HG03103 (cell line): Measurements from ENCODE around the gene PER1.
"Not testable (repeated sequence)": the region's sequence is repeated elsewhere in the genome, so short reads cannot be mapped to it uniquely, and the experiment has no call there.

Experiments used
- ATAC-seq: cut with Tn5 transposase; IDR thresholded peaks from one replicate; pipeline ENCODE4 v1.9.1; 2021; ENCODE audit warnings: low read depth; ENCODE audit not compliant: unreplicated experiment

PER1 gene

DNA sequence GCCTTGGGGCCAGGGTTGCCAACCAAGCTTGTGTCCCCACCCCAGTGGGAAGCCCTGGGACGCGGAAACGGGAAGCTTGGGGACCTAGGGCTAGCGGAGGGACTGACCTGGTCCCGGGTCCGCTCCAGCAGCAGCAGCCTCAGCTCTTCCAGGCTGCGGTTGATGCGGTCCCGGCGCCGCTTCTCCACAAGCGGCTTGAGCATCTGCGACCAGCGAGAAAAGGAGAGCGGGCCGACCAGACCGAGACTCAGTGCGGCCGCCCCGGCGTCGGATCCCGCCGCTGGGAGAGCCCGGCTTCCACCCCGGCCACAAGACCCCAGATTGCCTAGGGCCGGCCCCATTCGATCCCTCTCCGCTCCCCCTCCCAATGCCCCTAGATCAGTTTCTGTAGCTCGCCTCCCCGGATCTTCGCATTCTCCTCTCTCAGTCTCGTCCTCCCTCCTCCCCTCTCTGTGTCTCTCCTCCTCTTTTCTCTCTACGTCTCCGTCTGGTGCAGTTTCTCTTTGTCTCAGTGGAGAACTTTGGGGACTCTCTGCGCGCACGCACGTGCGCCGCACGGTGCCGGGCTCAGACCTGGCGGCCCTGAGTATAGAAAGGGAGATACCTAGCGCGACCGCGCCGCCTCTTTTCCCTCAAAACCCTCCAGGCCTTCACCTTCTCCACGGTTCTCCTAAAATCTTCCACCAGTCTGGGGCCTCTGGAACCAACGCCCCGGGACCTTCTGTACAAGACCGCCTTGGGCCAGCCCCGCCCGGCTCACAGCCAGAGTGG, 29.1 kb downstream of the PER1 start:
- no peak for ATAC-seq

DNA sequence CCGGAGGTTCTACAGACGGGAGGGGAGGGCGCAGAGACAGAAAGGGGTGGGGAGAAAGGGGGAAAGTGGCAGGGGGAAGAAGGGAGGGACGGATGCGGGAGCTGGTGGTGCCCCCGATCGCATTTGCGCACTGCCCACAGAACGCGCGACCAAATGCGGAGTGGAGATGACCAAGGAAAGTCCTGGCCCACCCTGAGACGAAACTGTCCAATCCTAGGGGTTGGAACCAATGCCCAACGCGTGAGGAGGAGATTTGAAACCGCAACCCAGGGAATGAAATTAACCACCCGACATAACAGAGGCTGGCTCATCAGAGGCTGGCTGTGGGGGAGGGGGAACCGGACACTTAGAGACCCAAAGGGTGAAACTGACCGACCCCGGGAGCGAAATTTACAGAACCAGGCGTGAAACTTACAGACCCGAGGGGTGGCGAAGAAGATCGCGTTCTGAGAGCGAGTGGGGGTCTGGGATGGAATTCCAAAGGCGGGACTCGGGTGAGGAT, 29.7 kb downstream of the PER1 start:
- no peak for ATAC-seq

DNA sequence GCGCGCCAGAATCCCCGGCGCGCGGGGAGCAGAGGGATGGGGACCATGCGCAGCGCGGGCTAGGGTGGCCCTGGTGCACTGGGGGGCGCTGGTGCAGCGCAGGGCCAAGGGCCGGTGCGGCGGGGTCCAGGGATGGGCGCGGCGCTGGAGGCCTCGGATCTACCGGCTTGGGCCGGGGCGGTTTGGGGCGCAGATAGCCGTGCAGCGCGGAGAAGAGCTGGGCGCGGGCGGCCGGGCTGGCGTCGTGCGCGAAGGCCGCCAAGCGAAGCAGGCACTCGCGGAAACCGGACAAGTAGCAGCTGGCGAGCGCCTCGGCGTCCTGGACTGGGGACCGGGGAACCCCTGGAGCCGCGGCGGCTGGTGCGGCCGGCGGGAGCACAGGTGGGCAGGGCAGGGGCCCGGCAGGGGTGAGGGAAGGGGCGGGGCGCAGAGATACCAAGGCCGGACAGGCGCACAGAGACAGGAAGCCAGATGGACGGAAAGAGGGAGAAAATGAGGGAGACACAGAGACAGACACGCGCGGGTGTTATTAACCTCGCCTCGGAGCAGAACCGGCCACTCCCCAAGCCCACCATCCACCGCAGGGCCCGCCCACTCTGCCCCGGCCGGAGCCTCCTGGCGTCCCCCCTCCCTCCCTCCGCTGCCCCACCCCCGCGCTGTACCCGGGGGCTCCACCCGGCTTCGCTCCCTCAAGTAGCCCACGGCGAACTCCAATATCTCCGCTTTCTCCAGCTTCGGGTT, 30.4 kb downstream of the PER1 start:
- no peak for ATAC-seq

DNA sequence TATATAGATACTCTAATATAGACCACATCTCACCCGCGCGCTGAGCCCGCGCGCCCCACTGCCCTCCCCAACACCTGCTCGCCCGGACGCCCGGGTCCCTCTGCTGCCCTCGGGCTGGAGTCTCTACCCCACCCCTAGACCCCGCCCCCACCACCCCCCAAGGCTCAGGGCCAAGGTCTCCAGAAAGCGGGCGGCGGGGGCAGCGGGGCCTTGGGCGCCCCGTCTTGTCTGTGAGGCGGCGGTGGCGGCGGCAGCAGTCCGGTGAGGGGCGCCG, 30.9 kb downstream of the PER1 start:
- no peak for ATAC-seq

DNA sequence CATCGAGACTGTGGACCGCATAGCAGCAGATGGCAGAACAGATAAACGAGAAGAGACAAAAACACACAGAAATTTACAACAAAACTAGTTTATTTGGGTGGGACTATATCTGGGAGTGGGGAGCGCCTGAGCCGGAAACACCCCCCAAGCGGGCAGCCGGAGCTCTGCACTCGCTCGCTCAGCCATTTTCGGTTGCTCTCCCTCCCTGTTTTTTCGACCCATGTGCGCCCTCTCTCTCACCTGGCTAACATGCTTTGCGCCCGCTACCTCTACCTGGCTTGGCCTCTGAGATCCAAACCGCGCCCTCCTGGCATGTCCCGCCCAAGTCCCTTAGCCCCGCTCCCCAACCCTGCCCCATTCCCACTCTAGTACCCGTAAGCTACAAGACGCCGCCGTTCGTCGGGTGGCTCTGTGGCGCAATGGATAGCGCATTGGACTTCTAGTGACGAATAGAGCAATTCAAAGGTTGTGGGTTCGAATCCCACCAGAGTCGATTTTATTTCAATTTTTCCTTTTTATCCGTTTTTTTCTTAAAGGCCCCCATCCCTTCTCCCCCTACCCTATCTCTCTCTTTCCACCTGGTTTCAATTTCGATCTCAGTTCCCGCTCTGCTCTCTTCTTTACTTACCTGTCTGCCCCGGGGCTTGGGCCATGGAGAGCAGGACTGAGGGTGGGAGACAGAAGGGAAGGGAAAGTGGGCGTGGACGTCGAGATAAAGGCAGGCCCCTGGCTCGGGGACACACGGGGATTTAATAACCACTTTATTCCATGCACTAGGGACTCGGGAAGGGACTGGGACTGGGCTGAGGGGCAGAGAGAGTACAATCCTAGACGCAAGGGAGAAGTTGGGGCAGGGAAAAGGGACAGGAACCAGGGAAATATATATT, 31.4 kb downstream of the PER1 start:
- no peak for ATAC-seq

DNA sequence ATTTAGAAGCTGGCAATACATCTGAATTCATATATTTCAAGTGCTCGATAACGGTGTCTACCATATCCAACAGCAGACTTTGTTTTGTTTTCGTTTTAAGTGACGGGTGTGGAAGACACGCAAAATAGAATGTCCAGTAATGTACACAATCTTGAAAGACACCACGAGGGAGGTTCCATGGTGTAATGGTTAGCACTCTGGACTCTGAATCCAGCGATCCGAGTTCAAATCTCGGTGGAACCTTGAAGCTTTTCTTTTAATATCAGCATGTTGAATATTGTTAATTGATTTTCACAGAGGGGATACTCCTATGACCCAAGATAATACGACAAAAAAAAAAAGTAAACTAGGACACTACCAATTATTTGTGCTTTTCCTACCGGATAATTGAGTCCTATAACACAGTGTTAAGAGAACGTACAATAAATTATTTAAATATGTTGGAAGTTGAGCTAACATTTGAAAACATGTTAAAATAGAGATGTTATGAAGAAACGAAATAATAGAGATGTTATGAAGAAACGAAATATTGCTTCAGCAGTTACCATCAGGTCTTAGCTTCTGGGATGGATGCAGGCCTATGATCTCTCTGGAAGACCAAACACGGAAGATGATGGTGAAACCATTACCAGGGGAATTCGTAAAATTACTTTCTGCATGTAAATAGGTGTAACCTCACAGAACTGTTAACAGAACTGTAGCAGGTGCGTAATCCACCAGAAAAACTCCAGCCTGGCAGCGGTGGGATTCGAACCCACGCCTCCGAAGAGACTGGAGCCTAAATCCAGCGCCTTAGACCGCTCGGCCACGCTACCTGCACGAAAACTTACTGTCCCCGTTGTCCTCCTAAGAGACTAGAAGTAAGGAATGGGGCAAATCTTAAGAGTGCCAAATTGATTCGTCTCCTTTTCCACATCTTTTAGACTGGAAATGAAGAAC, 32.4 kb downstream of the PER1 start:
- no peak for ATAC-seq

DNA sequence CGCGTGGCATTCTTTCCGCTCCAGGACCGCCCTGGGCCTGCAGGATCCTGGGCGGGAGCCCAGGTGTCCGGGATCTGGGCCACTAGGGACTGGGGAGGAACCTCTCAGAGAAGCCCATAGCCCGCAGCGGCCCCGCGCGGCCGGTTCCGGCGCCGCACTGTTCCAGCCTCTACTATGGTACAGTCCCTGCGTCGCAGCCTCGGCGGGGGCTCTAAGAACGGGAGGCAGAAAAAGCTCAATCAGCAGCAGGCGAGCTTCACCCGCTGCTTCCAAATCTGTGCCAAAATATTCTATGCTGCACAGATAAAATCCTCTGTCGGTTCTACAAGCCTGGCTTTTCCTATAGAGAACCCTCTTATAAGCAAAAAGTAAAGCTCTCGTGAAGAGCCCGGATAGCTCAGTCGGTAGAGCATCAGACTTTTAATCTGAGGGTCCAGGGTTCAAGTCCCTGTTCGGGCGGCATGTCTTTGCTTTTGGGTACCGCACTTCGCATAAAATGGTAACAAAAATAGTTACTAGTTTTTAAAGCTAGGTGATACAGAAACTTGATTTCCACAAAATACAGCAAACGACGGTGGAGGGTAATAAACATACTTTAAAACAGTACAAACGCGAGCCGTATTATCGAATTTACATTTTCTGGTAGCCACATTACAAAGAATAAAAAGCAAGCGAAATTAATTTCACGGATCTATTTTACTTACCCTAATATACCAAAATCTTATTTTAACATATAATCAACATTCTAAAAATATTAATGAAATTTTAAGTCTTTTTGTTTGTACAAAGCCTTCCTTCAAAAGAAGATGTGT, 33.2 kb downstream of the PER1 start:
- no peak for ATAC-seq

DNA sequence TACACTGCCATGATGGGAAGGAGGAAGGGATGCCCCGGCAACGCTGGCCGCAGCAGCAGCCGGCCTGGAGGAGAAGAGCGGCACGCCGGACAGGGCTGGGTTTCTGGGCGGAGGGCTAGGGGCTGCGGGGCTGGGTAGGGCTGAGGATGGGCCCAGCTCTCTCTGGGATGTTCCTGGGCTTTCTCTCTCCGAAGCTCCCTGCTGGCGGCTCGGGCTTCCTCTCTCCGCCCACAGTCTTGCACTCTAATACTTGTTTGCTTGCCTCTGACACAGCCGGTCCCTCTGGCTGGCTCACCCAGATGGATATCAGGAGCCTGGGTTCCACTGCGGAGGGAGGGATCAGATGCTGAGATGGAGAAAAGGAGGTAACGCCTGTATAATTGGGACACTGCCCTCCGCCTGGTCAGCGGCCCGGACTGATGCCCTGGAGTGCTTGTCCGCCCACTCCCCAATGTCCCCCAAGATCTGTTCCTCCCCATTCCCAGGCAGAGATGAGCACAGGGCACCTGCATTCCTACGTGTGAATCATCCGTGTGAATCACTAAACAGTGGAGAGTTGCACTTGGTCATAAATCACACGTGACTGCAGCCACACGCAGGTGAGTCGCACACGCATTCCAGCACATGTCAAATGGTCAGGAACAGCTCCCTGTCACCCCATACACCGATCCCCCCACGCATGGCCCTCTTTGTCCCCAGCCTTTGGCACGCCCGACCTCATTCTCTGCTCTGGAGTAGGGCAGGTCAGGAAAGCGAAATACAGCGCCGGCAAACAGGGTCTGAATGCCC, 34.0 kb downstream of the PER1 start, which contains the start of gene ALOXE3:
Gene ALOXE3 (minus strand): TSS at position 535 of the 789 bp plus-strand sequence. CDS start 524 bp downstream, at position 11.
- ATAC-seq, result no peak

DNA sequence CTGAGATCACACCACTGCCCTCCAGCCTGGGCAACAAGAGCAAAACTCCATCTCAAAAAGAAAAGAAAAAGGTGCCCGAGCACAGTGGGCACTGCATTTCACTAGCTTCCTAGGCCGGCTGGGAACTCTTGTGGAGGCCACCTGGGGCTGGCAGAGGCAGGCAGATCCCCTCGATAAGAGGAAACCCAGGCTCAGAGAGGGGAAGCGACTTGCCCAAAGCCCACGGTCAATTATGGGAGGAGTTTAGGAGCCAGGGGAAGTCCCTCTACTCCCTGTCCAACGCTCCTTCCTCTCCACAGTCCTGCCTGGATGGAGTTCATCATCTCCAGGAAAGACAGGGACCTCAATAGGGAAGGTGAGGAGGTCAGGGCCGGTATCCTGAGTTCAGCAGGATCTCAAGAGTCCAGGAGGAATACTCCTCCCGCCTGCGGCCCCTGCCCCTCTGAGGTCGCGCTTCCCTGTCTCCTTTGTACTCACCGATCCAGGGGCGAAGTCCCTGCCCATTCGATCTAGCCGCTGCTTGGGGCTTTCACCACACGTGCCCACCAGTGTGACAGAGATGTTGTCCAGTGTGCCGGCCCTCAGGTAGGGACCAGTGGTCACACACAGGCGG, 34.7 kb downstream of the PER1 start:
- no peak for ATAC-seq

DNA sequence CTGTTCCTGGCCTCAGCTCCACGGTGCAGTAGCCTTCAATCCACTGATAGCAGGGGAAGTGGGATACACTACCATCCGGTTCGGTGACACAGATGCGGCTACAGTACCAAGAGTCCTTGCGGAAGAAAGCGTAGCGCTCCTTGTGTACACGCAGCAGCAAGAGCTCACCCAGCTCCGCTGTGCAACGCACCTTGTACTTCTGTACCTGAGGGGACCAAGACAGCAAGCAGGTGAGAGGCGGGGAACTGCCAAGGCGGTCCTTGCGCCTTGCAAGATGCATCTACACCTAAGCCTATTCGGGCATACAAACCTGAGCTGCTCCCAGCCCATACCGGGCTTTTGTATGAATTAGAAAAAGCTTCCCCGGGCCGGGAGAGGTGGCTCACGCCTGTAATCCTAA, 35.4 kb downstream of the PER1 start:
- ATAC-seq, result no peak

DNA sequence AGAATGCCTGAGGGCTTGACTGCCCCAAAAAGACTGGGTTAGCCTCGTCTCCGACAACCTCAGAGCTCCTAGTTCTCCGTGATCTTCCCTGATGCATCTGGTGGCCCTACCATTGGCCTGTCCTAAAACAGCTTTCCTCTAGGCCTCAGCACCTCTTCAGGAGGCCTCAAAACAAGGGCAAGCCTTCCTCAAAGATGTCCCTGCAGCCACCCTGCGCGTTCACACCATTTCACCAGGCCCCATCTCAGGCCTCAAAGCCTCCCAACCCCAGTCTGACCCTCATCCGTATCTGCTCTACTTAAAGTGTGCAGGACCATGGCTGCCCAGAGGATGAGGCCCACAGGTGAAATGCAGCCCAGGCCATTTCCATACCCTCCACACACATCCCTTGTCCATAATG, 41.3 kb downstream of the PER1 start:
- no peak for ATAC-seq

DNA sequence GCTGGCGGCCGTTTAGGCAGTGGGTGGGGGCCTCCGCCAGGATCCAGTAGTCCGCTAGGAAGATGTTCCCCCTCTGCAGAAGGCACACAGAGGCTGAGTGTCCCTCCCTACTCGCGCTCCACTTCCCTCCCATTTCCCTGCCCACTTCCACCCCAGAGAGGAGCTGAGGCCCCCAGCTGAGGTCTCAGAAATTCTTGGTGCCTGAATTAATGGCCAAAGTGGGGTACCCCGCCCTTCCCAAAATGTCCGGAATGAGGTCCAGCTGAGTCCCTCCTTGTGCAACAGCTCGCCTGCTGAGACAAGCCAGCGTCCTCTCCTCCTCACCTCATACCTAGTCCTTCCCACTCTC, 41.8 kb downstream of the PER1 start:
- ATAC-seq, result no peak

DNA sequence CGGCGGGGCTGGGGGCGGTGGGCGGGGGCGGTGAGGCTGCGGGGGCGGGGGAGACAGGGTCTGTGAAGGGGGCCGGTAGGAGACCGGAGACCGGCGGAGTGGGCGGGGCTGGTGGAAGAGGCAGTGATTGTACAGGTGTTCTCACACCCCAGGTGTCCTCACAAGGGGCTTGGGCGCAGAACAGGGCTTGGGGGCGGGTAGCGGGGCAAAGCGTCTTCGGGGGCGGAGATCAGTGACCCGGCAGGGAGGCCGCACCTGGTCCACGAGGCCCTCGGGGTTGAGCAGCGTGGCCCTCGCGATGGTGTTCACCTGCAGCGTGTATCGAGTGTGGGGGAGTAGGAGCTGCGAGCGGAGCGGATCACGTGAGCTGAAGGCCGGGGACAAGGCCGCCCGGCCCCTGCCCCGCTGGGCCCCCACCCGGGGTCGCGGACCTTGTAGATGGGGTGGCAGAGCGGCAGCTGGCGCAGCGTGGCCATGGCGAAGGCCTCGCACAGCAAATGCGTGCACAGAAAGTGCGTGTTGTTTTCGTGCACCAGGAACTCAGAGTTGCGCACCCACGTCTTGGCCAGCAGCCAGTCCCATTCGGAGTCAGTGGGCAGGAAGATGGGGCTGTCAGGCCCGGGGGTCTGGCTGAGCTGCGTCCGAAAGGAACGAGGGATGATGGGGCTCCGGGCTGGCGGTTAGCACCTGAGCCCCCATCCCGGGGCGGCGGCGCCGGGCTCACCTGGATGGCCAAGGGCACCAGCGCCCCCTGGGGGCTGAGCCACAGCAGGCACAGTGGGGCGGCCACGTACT, 42.3 kb downstream of the PER1 start:
- no peak for ATAC-seq

DNA sequence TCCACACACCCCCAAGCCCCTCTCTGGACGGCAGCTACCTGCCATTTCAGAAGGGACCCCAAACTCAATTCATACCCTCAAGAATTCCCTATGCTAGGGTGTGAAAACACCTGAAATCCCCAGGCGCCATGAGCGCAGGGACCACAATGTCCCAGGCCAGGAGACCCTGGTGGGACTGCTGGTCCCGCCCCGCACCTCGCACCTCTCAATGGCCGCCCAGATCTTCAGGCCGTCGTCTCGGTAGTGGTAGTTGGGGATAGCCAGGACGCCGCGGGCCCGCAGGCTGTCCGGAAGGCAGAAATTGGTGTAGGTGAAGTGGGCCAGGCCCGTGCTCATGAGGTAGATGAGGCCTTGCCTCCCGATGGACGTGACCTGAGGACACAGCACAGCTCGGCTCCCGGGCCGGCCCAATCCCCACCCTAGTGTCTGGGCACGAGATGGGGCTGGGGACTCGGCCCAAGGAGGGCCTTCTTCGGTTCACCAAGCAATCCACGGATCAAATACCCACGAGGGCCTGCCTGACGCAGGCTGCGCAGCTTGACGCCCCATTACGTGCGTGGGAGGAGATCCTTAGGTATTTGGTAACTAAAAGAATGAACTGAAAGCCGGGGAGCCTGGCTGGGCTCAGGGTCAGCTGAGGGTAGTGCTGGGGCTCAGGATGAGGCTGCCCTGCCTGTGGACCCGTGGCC, 43.1 kb downstream of the PER1 start:
- no peak for ATAC-seq

DNA sequence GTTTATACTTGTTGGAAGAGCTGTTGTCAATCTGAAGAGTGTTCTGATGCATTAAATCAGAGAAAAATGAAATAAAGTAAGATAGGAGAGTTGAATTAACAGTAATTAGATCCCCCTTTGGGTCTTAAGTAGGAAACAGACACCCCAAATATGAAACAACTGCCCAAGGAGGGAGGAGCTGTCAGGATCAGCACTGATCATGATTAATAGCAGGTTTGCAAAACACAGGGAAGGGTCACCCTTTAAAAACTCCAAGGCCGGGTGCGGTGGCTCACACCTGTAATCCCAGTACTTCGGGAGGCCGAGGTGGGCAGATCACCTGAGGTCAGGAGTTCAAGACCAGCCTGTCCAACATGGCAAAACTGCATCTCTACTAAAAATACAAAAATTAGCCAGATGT, 45.2 kb downstream of the PER1 start:
- ATAC-seq, result not testable (repeated sequence)

DNA sequence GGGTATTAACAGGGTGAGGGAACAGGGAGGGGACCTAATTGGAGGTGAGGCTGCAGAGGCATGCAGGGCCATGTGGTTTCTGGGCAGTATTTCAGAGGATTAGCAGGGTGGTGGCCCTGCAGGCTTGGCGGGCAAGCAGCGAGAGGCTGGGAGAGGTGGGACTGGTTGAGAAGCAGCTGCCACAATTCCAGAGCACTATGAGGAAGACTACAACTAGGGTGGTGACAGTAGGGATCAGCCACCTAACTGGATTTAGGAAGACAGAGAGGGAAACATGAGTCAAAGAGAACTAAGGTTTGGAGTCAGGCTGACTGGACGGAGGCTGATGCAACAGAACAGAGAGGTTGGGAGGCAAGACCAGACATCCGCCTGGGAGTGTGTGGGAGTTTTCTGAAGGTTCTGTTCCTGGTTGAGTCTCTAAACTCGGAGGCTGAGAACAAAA, 46.2 kb downstream of the PER1 start:
- ATAC-seq, result no peak

DNA sequence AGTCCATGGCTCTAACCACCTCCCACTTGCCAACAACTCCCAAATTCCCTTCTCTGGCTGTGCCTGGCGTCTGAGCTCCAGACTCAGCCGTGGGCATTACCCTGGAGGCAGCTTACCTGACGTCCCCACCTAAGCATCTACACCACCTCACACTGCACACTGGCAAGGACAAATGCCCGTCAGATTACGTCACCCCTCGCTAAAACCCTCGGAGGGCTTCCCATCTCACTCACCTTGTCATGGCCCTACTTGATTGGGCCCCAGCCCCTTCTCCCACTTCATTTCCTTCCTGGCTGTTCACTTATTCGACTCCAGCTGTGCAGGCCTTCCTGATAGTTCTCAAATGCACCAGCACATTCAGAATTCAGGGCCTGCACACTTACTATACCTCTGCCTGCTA, 47.3 kb downstream of the PER1 start:
- no peak for ATAC-seq
